ENCODE results near the gene EMILIN2. TPM values are rescaled to one million over a fixed set of nuclear protein-coding genes. Genes with fewer than 3 reads are reported as not detected.
A peak's percentile ranks its signal among the peaks of the same experiment; 100 is the strongest.

The EMILIN2 gene
- total RNA-seq, 1 donor from 2014 or later: 29.6 TPM

DNA sequence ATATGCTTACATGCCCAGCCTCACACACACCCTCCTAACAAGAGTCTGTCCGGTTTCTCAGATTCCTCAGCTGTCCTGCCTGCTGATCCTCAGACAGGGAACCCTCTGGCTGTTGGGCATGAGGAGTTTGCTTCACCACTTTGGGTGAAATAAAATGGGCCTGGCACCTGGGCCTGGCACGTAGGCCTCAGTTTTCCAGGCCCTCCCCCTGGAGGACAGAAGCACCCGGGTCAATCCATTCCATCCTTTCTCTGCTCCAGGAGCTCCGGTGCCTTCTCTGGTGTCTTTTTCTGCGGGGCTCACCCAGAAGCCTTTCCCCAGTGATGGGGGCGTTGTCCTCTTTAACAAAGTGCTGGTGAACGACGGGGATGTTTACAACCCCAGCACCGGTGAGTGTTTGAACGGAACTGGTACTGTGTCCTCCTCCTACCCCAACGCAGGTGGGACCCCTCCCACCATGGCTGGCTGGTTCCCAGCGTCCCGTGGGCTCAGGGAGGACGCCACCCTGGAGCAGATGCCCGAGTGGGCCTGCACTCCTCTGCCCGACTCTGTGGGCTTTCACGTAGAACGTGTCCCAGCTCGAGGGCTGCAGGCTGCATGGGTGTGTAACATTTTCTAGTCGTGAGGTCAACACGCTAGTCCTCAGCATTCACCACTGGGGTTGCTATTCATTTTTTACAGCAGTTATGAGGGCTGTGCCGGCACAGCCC is 62.8 kb downstream of the EMILIN2 start:
- Histone ChIP-seq H3K9me3 (ENCODE audit: insufficient read depth, low read depth, low read length) (no peaks in the 10 kb centered on the region), H3K79me2 (ENCODE audit: insufficient read depth, low read length) (peaks cover 2% of the 10 kb centered on the region), H4K20me1 (ENCODE audit: insufficient read depth, low read length) (peaks cover 41% of the 10 kb centered on the region), H2AFZ (ENCODE audit: low read depth, low read length) (no peak overlapping the region), H3K4me3 (ENCODE audit: insufficient read depth, low read depth, low read length) (no peak overlapping the region), H3K27ac (ENCODE audit: low read depth, low read length) (no peak overlapping the region), H3K36me3 (ENCODE audit: insufficient read depth, low read length) (peaks cover 9% of the 10 kb centered on the region), H3K9ac (ENCODE audit: low read length) (no peak overlapping the region), H3K4me2 (ENCODE audit: low read length) (no peak overlapping the region), H3K4me1 (ENCODE audit: insufficient read depth, low read length) (peaks cover 9% of the 10 kb centered on the region), H3K27me3 (ENCODE audit: insufficient read depth, low read length) (no peaks in the 10 kb centered on the region)
- Mint-ChIP-seq H3K9me3 (ENCODE audit: unreplicated experiment) (peaks cover 3% of the 10 kb centered on the region), H3K27ac (ENCODE audit: unreplicated experiment) (no peak overlapping the region), H3K4me1 (ENCODE audit: low read depth, unreplicated experiment) (no peaks in the 10 kb centered on the region), H3K36me3 (ENCODE audit: low read depth, unreplicated experiment) (peaks cover 4% of the 10 kb centered on the region), H3K27me3 (ENCODE audit: low read depth, unreplicated experiment) (peaks cover 17% of the 10 kb centered on the region), H3K4me3 (ENCODE audit: unreplicated experiment) (no peak overlapping the region)
- TF ChIP-seq EZH2 (IDR thresholded peaks at IDR 0.05; ENCODE audit: insufficient read depth, low read length): no peak
- TF ChIP-seq, protein P1, sequence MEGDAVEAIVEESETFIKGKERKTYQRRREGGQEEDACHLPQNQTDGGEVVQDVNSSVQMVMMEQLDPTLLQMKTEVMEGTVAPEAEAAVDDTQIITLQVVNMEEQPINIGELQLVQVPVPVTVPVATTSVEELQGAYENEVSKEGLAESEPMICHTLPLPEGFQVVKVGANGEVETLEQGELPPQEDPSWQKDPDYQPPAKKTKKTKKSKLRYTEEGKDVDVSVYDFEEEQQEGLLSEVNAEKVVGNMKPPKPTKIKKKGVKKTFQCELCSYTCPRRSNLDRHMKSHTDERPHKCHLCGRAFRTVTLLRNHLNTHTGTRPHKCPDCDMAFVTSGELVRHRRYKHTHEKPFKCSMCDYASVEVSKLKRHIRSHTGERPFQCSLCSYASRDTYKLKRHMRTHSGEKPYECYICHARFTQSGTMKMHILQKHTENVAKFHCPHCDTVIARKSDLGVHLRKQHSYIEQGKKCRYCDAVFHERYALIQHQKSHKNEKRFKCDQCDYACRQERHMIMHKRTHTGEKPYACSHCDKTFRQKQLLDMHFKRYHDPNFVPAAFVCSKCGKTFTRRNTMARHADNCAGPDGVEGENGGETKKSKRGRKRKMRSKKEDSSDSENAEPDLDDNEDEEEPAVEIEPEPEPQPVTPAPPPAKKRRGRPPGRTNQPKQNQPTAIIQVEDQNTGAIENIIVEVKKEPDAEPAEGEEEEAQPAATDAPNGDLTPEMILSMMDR (IDR thresholded peaks at IDR 0.05; ENCODE audit: insufficient read depth, low read depth, low read length): no peak
- FAIRE-seq: no peak
- no peak for DNase-seq (ENCODE audit: low read depth)

DNA sequence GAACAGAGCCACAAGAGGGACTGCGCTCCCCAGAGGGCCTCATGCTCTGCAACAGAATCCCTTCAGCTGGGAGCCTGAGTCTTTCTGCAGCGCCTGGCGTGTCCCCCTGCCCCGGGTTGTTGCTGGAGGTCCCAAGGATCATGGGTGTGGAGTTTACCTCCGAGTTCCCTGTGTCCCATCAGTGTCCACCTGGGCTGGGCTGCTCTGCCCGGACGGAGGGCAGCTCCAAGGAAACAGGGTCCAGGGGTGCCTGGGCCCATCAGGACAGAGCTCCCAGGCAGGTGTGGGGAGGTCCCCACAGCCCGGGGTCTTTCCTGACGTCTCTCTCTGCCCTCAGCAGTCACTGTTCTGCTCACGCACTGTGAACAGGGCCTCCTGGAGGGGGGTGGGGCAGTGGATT is 63.5 kb downstream of the EMILIN2 start:
- DNase-seq (ENCODE audit: low read depth): no peak
- peaks cover 41% of the 10 kb centered on the region for H4K20me1 ChIP-seq (ENCODE audit: insufficient read depth, low read length)
- H3K36me3 ChIP-seq (ENCODE audit: insufficient read depth, low read length): peaks cover 10% of the 10 kb centered on the region
- no peak overlapping the region for H3K9ac ChIP-seq (ENCODE audit: low read length)
- H3K9me3 ChIP-seq (ENCODE audit: insufficient read depth, low read depth, low read length): no peaks in the 10 kb centered on the region
- no peak for FAIRE-seq
- no peak overlapping the region for H2AFZ ChIP-seq (ENCODE audit: low read depth, low read length)
- H3K4me1 ChIP-seq (ENCODE audit: insufficient read depth, low read length): peaks cover 9% of the 10 kb centered on the region
- no peak overlapping the region for H3K27ac ChIP-seq (ENCODE audit: low read depth, low read length)
- peaks cover 7% of the 10 kb centered on the region for H3K36me3 Mint-ChIP-seq (ENCODE audit: low read depth, unreplicated experiment)
- H3K4me2 ChIP-seq (ENCODE audit: low read length): no peak overlapping the region
- peaks cover 2% of the 10 kb centered on the region for H3K79me2 ChIP-seq (ENCODE audit: insufficient read depth, low read length)
- no peak overlapping the region for H3K4me3 Mint-ChIP-seq (ENCODE audit: unreplicated experiment)
- H3K27me3 Mint-ChIP-seq (ENCODE audit: low read depth, unreplicated experiment): peaks cover 17% of the 10 kb centered on the region
- no peaks in the 10 kb centered on the region for H3K4me1 Mint-ChIP-seq (ENCODE audit: low read depth, unreplicated experiment)
- no peak for TF ChIP-seq EZH2 (IDR thresholded peaks at IDR 0.05; ENCODE audit: insufficient read depth, low read length)
- TF ChIP-seq, protein P1 (IDR thresholded peaks at IDR 0.05; ENCODE audit: insufficient read depth, low read depth, low read length): no peak
- H3K9me3 Mint-ChIP-seq (ENCODE audit: unreplicated experiment): peaks cover 3% of the 10 kb centered on the region
- H3K27ac Mint-ChIP-seq (ENCODE audit: unreplicated experiment): no peak overlapping the region
- H3K27me3 ChIP-seq (ENCODE audit: insufficient read depth, low read length): no peaks in the 10 kb centered on the region
- H3K4me3 ChIP-seq (ENCODE audit: insufficient read depth, low read depth, low read length): no peak overlapping the region

- Mint-ChIP-seq H3K27me3 (ENCODE audit: low read depth, unreplicated experiment) (peaks cover 12% of the 10 kb centered on the region), H3K9me3 (ENCODE audit: unreplicated experiment) (no peaks in the 10 kb centered on the region), H3K36me3 (ENCODE audit: low read depth, unreplicated experiment) (peaks cover 11% of the 10 kb centered on the region), H3K4me1 (ENCODE audit: low read depth, unreplicated experiment) (no peaks in the 10 kb centered on the region), H3K4me3 (ENCODE audit: unreplicated experiment) (no peak overlapping the region), H3K27ac (ENCODE audit: unreplicated experiment) (peak overlapping the region; percentile 53)
- FAIRE-seq (no peak), DNase-seq (ENCODE audit: low read depth) (no peak)
- Histone ChIP-seq H3K9ac (ENCODE audit: low read length) (no peak overlapping the region), H3K4me2 (ENCODE audit: low read length) (no peak overlapping the region), H2AFZ (ENCODE audit: low read depth, low read length) (no peak overlapping the region), H3K27ac (ENCODE audit: low read depth, low read length) (no peak overlapping the region), H4K20me1 (ENCODE audit: insufficient read depth, low read length) (peaks cover 41% of the 10 kb centered on the region), H3K4me1 (ENCODE audit: insufficient read depth, low read length) (peaks cover 9% of the 10 kb centered on the region), H3K4me3 (ENCODE audit: insufficient read depth, low read depth, low read length) (no peak overlapping the region), H3K27me3 (ENCODE audit: insufficient read depth, low read length) (no peaks in the 10 kb centered on the region), H3K9me3 (ENCODE audit: insufficient read depth, low read depth, low read length) (no peaks in the 10 kb centered on the region), H3K79me2 (ENCODE audit: insufficient read depth, low read length) (peaks cover 2% of the 10 kb centered on the region), H3K36me3 (ENCODE audit: insufficient read depth, low read length) (peaks cover 11% of the 10 kb centered on the region)
- TF ChIP-seq, protein P1 (IDR thresholded peaks at IDR 0.05; ENCODE audit: insufficient read depth, low read depth, low read length): no peak
- no peak for TF ChIP-seq EZH2 (IDR thresholded peaks at IDR 0.05; ENCODE audit: insufficient read depth, low read length)
Observed at GRCh38 chr18:2910751-2911425, 64.1 kb downstream of the EMILIN2 start.

Data from astrocyte (in vitro differentiated cells and primary cell).